Erythroblast (primary cell): ENCODE measurements around the gene BAIAP2.

Source experiments
- GATA1 ChIP-seq: IDR thresholded peaks from 2 replicates; pipeline ENCODE4 v1.6.1; 2011; ENCODE audit warnings: low read depth, mild to moderate bottlenecking, control low read depth, low read length, moderate library complexity
- POLR2A ChIP-seq: IDR thresholded peaks from 2 replicates; pipeline ENCODE4 v1.6.1; 2011; ENCODE audit warnings: mild to moderate bottlenecking, low read length

DNA sequence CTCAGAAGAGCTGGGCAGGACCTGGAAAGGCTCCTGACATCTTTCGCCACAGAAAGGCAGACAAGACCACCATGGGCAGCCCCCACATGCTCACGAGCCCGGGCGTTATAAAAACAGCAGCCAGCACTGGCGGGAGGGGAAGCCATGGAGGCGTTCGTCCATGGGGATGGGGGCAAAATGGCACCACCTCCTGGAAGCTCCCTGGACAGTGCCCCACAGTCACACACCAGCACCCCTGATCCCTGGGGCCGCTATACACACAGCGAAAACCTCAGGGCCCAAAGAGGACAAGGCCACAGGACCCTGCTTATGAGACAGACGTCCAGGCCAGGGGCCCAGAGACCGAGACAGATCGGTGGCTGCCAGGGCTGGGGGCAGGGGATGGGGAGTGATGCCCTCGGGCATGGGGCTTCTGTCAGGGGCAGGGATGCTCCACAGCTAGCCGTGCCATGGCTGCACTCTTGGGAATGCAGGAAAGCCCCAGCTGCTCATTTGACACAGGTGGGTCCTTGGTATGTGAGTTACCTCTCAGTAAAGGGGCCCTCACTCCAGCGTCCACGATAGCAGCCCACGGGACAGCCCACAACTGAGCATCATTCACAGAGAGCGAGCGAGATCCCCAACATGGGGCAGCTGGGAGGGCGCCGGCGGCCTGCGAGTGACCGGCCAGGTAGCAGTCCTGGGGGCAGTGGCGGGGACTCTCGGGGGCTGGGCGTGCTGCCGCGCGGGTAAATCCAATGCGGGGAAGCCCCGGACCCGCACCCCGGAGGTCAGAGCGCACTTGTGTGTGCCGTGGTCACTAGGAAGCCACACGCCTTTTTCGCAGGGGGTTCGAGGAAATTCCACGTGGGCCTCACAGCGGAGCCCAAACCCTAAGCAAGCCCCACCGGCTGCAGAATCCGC lies 124.0 kb downstream of the BAIAP2 start:
- TF ChIP-seq POLR2A (no peak), GATA1 (no peak)
